ENCODE results near the gene ANKRD66.
"Not testable (repeated sequence)": the region's sequence is repeated elsewhere in the genome, so short reads cannot be mapped to it uniquely, and the experiment has no call there.

The ANKRD66 gene

DNA sequence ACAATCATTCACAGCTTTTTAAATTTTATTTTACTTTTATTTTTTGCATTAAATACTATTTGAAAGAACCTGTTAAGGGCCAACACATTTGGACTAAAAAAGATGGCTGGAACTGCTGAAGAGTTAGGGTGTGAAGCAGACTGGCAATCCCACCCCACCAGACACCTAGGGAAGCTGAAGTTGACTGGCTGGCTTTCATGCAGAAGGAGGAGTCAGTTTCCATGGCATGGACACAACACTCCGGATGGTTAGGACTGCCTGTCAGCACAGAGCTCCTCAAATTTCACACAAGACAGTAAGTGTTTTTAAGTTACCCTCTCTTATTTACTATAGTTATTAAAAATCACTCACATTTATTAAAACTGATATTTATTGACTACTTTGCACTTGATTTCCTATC, at the start of gene ANKRD66:
TSS of gene ANKRD66 (plus strand) at position 238 of the 400 bp plus-strand sequence. CDS start 5,016 bp downstream, outside the sequence.
- DNase-seq = no peak

DNA sequence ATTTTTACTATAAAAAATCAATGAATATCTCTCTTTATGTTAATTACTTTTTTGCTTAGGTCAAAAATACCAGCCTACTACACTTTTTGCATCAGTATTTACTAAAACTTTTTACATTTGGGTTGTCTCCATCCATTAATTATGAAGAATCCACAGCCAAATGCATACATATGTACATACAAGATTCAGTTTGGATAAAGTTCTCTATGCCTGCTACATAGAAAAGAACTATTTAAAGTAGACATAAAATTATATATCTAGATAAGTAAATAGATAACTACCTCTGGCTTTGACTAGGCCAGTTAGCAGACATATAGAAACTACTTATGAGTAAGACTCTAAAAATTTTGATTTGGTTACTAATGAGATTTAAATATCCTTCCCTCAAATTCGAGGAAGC, 46.8 kb upstream of the ANKRD66 start:
- no peak for DNase-seq

DNA sequence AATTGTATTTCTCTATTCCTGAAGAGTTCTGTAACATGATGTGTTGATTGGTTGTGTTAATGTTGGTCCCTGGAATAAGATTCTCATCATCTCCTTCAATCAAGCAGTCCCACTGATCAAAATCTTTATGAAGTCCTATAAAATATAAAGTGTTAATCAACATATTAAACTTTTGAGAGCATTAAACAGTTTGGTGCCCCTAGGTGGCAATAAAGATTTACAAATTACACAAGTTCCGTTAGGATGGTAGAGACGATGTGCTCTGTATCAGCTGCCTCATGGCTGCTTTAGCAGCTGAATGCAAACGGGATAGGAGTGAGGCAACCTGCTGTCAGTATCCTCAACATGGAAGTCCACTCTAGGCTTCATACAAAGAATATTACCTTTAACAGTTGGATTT, 42.2 kb upstream of the ANKRD66 start:
- DNase-seq = peak in 1 of 14 donors; percentile 4

DNA sequence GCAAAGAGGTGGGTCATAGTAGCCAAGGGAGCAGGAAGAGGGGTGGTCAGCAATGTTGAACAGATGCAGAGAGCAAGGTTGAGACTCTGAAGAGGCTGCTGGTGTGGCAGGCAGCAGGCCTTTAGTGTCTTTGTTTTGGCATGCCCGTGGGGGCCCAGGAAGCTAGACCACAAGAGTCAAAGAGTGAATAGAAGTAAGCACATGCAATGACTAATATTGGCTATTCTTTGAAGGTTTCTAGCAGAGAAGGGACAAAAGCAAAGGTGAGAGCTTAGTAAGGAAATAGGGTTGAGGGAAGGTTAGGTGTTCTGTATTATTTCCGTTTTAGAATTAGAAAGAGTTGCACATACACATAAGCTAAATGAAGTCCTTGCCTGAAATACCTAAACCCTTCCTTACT, 40.3 kb upstream of the ANKRD66 start:
- DNase-seq = no peak

DNA sequence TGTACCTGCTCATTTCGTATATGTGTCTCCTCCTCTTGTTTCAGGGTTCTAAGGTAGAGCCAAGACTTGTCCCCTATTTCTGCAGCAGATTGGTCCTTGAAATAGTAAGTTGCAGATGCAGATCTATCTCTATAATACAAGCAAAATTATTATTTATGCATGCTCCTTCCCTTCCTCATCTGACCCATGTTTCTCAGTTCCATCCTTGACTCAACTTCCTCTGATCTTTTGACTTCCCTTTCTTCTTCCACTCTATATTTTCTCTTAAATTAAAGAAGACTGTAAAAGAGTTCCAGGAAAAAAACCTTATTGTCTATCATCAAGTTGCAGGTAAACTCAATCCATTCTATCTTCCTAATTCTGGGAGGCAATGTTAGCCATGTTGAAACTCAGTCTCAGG, 35.2 kb upstream of the ANKRD66 start:
- no peak for DNase-seq

DNA sequence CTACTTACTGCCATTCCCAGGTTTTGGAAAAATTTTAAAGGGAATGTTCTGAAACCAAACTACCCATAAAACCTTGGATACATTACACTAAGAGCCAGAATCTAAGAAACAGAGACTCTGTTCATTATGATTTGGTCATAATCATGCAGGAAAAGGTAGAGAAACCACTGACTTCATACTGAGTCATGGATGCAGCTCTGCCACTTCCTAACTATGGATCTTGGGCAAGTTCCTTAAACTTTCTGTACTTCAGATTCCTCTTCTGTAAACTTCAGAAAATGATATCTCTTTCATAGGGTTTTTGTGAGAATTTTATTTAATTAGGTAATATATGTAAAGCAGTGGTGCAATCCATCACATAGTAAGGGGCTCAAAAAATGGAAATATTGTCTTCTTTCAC, 31.6 kb upstream of the ANKRD66 start:
- DNase-seq = no peak

DNA sequence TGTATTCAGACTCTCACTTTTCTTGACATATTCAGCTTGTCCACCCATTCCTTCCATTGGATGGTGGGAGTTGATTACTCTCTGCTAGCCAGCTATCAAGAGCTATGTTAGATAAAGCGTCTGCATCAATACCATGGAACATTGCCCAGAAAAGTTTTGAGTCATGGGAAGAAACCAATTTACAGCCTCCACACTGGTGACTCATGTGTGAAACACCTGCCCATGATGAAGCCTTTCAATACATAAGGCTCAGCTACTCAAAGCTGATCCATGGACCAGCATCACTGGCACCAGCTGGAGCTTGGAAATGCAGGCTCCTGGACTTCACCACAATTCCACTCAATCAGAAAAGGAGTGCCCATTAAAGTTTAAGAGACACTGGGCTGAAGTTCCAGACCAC, 27.6 kb upstream of the ANKRD66 start:
- no peak for DNase-seq

DNA sequence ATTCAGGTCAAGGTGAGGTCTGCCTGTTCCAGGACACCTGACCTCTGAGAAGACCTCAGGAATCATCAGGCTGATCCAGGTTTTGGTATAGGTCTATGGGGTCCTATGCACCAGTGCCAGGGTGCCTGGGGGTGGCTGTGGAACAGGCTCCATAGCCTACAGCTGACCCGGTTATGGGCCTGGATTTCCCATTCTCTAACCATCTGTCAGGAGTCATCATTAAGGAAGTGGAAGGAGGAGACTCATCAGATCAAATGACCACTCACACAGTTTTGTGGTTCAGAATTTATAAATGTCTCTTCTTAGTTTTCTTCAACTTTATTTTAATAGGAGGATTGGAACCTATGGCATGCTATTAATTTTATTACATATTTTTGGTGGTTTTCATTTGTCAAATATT, 26.3 kb upstream of the ANKRD66 start:
- DNase-seq = no peak

DNA sequence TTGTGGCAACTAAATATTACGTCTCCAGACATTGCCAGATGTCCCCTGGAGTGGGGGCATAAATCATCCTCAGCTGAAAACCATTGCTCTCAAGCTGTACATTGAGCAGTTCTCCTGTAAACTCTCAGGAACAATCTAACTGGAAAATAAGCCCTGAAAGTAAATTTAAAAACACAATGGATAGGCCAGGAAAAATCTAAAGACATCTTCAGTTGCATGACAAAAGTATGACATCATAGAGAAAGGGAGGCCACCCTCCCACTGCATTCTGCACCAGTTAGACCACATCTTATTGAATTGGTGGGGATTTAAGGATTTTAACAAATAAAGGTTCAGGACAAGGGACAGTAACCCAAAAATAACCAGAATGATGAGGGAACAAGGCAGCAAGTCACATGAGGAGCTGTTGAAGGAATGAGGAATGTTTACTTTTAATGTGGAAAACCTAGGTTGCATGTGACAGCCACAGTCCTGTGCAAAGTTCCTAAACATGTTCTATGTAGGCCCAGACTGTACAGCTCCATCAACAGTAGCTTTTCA, 16.9 kb upstream of the ANKRD66 start:
- no peak for DNase-seq

DNA sequence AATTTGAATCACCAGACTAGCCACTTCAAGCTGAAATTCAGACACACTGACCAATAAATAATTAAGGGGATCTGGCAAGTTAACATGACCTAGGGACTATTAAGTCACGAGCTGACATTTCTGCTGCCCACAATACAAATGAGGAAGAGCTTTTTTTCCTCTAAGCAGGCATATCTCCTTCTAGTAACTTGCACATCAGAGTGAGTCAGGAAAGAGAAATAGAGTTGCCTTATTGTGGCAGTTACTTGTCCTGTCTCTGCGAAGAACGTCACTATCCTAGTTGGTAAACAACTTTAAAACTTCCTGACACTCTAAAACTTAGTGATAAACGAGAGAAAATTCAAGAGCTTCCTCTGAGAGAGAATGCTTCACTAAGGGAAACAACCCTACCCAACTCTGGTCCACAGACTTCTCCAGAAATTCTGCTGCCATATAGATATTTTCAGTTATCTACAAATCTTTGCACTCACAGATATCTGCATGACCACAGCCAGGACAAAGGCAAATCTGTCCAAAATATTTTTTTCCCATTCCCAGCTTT, 15.7 kb upstream of the ANKRD66 start:
- peak in 1 of 14 donors; percentile 3 for DNase-seq

DNA sequence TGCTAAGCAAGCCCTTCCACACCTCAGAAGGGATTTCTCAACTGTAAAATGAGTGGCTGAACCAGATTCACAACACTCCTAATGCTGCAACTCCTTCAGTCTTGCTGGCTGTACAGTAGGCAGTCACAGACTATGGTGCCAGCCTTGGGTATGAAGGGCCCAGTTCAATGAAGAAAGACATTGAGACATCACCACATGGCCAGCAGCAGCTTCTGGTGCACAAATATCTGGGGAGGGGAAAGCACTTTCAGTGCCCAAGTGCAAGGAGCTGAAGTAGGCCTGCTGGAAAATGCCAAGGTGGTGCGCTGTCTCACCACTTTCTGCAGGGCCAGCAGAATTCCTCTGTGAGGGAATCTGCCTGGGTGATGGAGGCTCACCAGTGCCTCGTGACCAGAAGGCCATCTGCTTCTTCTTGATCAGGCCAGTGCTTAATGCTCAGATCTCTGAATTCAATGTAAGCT, 13.4 kb upstream of the ANKRD66 start:
- peak in 2 of 14 donors; percentile 22 to 71 for DNase-seq

DNA sequence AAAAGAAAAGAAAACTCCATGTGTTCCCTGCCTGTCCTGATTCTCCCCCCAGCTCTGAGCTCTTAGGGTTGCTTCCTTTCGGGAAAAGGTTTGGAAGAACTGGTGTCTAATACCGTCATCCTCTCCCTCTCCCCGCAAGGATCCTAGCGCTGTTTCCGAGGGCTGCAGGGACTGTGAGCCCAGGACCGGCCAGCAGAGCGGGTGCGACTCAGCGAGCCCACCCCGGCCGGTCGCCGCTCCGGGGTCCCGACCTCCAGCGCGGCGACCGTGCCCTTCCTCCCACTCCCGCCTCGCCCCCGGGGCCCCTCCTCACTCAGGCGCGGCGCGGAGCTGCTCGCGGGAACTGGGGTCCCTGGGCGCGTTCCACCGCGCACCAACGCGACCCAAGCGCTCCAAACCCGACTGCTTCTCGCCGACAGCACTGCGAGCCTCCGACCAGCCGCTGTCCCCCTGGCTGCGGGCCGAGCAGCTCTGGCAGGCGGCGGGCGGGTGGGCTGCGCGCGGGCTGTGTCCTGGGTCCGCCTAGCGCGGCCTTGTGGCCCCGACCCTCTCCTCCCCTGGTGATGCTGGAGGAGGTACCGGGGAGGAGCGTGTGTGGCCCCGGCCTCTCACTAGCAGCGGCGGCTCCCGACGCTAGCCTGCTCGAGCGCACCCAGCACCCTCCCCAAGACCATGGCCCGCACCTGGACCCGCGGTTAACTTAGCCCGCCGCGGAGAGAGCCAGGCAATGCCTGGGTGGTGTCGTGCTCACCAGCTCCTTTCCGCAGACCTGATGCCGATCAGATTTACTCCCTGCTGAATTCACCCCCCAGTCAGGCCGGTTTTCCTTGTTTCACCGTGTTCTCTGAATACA, 11.6 kb upstream of the ANKRD66 start, which contains the start of gene PLA2G7:
TSS of gene PLA2G7 (minus strand) at position 509 of the 853 bp plus-strand sequence. CDS start 12,484 bp downstream, outside the sequence.
- DNase-seq = peak in 7 of 14 donors; percentile 9 to 60 (median 23)

DNA sequence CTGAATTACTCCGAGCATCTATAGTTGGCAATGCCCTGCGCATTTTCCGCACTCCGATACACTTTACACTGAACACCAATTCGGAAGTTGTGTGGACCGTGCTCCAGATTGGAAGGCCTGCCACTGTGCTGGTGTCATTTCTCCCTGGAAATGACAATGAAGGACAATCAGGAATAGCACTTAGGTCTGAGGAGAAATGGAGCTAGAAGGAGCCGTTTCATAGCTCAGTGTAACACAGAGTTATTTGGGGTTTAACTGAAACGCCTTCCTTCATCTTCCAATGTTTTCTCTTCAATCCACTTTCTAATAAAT, 11.1 kb upstream of the ANKRD66 start:
- DNase-seq = peak in 1 of 14 donors; percentile 60

DNA sequence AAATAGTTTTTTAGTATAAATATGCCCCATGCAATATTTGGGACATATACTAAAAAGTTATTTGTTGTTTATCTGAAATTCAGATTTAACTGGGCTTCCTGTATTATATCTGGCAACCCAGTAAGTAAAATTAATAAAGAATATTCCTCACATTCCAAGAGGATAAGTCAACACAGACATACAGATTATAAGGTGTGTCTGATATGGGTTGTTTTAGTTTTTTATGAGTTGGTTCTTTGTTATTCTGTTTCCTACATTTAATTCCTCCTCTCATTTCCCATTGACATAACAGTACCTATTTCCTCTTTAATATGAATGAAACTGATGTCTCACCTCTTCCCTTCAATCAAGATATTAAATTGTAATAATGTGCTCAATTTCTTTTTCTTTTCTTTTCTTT, 9.8 kb upstream of the ANKRD66 start:
- no peak for DNase-seq

DNA sequence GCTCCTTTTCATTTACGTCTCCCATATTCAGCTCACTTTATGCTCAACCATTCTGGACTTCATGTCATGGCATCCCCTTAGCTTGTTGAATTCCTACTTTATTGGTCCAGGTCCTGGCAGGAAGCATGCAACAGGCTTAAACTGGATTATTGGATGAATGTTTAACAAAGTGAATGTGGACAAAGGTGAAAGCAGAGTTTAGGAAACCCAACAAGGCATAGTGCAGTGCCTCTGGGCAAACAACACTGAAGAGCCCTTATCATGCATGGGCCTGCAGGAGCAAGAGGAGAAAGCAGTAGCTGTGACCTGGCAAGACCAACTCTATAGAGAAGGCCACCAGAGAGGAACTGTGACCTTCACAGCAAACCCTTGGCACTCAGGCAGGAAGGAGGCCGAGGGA, 5.3 kb upstream of the ANKRD66 start:
- DNase-seq = no peak

DNA sequence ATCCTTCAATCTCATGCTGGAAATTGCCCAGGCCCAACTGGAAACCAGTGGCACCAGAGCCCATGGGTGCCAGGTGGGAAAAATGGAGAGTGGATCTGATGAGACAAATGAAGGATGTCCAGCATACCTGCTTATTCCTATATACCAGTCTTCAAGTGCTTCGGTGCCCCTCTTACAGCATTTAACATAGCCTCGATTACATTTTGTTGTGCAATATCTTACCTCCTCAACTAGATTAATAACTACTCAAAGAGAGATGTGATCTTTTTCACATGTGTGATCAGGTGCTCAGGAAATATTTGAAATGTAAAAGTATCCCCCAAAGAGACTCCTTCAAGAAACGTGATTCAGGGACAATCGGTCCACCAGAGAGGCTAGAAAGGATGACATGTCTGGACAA, 4.8 kb upstream of the ANKRD66 start:
- DNase-seq = no peak

DNA sequence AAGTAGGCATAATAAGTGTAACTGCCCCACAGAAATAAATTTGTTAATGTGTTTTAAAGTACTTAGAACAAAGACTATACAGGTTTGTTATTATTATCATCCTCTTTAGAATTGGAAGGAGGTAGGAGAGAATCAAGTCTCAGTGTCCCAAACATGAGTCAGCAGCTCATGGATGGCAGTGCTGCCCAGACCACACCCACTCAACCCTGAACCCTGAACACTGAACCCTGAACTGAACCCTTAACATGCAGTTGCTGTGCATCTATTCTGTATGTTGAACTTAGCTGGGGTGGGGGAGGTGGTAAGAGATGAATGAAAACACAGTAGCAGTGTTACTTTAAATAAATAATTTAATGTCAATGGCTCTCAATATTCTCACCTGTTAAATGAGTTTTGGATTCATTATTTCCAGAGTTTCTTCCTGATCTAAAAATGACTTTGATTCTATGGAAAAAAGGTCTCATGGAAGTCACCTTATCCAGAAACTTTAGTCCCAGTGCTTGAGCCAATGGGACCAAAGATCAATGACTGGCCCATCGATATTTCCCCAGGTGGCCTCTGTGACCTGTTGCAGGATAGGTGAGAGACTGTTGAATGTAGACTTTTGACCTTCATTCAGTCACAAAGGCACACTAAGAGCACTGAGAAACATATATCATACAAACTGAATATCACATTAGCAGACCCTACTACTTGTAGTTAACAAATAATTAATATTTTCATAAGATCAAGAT, 3.1 kb upstream of the ANKRD66 start:
- DNase-seq = no peak

DNA sequence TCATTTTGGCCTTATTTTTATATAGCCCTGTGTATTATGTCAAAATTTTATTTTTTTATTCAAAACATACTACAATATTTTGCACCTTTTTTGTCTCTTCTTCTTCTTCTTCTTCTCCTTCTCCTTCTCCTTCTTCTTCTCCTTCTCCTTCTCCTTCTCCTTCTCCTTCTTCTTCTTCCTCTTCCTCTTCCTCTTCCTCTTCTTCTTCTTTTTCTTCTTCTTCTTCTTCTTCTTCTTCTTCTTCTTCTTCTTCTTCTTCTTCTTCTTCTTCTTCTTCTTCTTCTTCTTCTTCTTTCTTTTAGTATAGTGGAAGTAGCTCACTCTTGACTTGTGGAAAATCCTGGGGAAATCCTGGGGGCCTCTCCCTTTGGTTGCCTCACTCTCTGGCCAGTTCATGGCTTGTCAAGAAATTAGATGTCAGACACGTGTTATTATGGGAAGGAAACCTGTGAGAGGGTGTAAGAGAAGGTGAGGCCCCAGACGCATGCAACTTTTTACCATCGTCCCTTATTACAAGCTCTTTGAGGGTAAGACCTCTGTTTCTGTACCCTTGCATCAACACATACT, 2.5 kb upstream of the ANKRD66 start:
- not testable (repeated sequence) for DNase-seq

DNA sequence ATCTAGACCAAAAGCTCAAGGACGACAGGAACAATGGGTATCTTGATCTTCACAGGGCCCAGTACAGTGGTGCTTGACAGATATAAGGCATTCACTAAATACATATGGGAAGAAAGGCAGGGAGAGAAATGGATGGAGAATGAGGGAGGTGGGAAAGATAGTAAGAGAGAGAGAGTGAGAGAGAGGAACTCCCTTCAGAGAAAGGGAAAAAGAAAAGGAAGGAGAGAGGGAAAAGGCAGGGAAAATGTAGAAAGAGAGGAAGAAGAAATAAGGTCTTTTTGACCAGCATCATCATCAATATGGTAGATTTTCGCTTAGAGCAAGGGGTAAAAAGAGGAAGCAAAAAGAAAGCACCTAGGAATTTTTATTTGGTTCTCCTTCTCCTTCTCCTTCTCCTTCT, 760 bp upstream of the ANKRD66 start:
- no peak for DNase-seq

DNA sequence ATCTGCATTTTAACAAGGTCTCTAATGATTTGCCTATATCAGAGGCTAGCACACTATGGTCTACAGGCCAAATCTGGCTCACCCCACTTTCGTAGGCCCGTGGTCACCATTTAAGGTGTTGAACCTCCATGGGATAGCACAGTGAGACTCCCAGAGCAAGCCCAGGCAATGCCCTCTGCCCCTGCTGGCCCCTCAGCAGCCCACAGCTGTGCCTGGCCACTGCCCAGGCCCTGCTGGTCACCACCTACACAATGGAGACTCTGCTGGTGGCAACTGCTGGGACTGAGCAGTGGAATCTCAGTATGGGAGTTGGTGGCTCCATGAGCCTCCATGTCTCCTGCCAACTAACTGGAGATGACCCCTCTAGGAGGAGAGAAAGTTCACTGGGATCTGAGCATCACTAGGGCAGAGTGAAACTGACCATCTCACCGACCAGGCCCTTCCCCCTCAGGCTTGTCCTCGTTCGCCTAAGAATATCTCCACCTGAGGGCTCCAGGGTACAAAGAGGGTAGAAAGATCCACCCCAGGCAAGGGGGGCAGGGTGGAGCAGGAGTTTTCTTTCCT, 2.3 kb downstream of the ANKRD66 start:
- no peak for DNase-seq

DNA sequence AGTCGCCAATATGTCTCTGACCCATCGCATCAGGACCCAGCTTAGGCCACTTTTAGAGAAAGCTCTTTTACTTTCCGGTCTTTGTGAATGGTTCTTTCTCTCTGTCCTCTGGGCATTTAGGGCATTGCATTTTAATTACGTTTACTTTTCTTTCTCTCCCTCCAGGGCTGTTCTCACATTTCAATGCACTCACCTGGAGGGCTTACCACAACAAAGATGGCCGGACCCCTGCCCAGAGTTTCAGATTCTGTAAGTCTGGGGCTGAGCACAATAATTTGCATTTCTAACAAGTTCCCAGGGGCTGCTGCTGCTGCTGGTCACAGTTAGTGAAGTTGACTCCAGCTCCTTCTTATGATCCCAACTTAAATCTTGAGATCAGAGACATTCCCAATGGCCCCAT, 3.0 kb downstream of the ANKRD66 start:
- no peak for DNase-seq

DNA sequence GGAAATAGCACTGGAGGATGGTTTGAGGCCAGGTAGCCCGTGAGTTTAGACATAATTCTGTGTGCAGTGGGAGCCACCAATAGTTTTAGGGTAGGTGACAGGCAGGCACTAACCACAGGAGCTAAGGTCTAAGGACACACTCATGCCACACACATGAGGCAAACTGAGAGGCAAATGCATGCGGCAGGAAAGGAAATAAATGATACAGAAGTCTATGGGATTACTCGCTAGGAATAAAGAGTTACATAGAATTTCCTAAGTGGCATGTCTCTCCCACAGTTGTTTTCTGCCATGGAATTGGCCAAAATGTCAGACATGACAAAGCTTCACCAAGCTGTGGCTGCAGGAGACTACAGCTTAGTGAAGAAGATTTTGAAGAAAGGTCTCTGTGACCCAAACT, 4.9 kb downstream of the ANKRD66 start:
- no peak for DNase-seq

DNA sequence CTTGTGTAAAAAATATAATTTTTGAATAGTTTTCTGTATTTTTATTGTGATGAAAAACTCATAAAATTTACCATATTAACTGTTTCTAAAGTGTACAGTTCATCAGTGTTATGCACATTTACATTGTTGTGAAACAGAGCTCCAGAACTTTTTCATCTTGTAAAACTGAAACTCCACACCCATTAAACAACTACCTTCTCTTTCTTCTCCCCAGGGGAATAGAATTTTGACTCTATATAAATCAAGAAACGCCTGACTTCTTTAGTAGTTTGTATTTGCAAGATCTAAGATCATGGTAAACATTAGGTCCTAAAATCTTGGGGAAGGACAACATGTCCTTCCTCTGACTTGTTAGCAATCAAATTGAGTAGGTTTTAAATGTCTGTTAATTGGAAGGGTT, 9.1 kb downstream of the ANKRD66 start:
- DNase-seq = no peak
